H1 (cell line): ENCODE data around the gene CHST10. TPM values are rescaled to one million over a fixed set of nuclear protein-coding genes. Genes with fewer than 3 reads are reported as not detected.

Experiments used
- ATF3 ChIP-seq: IDR thresholded peaks from 2 replicates; pipeline ENCODE4 v1.6.1; 2011; ENCODE audit warnings: low read depth, mild to moderate bottlenecking, low read length; ENCODE audit not compliant: insufficient read depth
- BACH1 ChIP-seq: IDR thresholded peaks from 2 replicates; pipeline ENCODE4 v1.6.1; 2012; ENCODE audit warnings: low read length, improper control_type of control experiment
- E2F6 ChIP-seq: IDR thresholded peaks from 2 replicates; pipeline ENCODE4 v1.6.1; 2012; ENCODE audit warnings: inconsistent platforms
- FOSL1 ChIP-seq: IDR thresholded peaks from 2 replicates; pipeline ENCODE4 v1.6.1; 2011; ENCODE audit warnings: mild to moderate bottlenecking, low read depth, low read length, moderate library complexity; ENCODE audit not compliant: insufficient read depth
- GTF2F1 ChIP-seq: IDR thresholded peaks from 2 replicates; pipeline ENCODE4 v1.6.1; 2012; ENCODE audit warnings: low read depth, low read length, improper control_type of control experiment, borderline replicate concordance
- KDM5A ChIP-seq: fragments of 200-600 bp; IDR thresholded peaks from 2 replicates; pipeline ENCODE4 v1.7.1; 2012; ENCODE audit warnings: mild to moderate bottlenecking, low read length, inconsistent platforms, mixed read lengths
- PHF8 ChIP-seq: fragments of 200-600 bp; sonication (generic); conservative IDR thresholded peaks from 2 replicates; pipeline ENCODE4 v1.7.1; 2012; ENCODE audit warnings: low read depth, mild to moderate bottlenecking, inconsistent platforms, low read length, moderate library complexity
- POLR2A ChIP-seq, 2 experiments: IDR thresholded peaks; 1 replicate in 1 of 2; 2 replicates in 1 of 2; pipeline ENCODE4 v1.6.1; 2011; ENCODE audit warnings: low read depth in 2 of 2, low read length in 2 of 2, mild to moderate bottlenecking in 2 of 2; ENCODE audit errors: control extremely low read depth in 1 of 2
- SIX5 ChIP-seq: IDR thresholded peaks from 2 replicates; pipeline ENCODE4 v1.6.1; 2011; ENCODE audit warnings: mild to moderate bottlenecking, low read depth, low read length
- SUZ12 ChIP-seq: fragments of 200-600 bp; sonication (generic); IDR thresholded peaks from 2 replicates; pipeline ENCODE4 v1.6.1; 2012; ENCODE audit warnings: mild to moderate bottlenecking, inconsistent platforms, low read length, moderate library complexity, mixed read lengths
- TAF1 ChIP-seq: IDR thresholded peaks from 2 replicates; pipeline ENCODE4 v1.6.1; 2011; ENCODE audit warnings: mild to moderate bottlenecking, low read depth, low read length
- polyA plus RNA-seq, 7 experiments: library from polyadenylated mRNA; depleted of rRNA in 3 of 7; stranded (reverse) in 5 of 7; unstranded in 2 of 7; fragments of >200 nt in 5 of 7; fragments of 200-250 nt in 2 of 7; gene quantifications; 1 replicate in 5 of 7; 2 replicates in 1 of 7; 4 replicates in 1 of 7; pipeline versions ENCODE4 v1.2.1 to v1.2.3, GENCODE V29; 2011 to 2013; ENCODE audit warnings: missing spikeins in 2 of 7, mixed read lengths in 2 of 7
- total RNA-seq: library from RNA; stranded (reverse); fragmentation: NEBNext Ultra II Directional; extraction: Animal tissue kit (Norgen Biotek cat#: 25700); gene quantifications from 2 replicates; pipeline ENCODE4 v1.2.1, GENCODE V29; 2021

Gene CHST10
- total and polyA plus RNA-seq, 2 of the 8 experiments (the other 6 are each of a cell fraction or from before 2014, with no cell fraction given), result 27.3 to 29.1 TPM

DNA sequence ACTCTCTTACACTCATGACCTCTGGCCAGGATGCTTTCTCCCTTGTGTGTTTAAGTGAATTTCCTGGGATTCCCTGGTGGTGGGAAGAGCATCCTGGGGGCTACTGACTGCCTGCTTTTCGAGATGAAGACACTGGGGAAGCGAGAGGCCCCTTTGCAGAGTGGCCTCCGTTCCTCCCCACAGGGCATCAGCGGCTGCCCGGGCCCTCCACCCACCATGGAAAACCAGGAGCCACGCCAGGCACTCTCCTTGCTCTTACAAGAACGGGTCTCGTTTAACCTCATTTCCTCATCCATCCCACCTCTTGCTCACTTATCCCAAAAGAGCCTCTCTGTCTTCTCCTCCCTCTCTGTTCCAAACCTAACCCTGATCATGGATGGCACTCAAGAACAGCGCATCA lies 17.8 kb downstream of the CHST10 start (continued):
- no peak for TF ChIP-seq E2F6
- TF ChIP-seq GTF2F1, result no peak
- TF ChIP-seq FOSL1, result no peak
- TF ChIP-seq SUZ12, result no peak
- TF ChIP-seq ATF3, result no peak
- TF ChIP-seq TAF1, result no peak
- TF ChIP-seq KDM5A, result no peak
- no peak for TF ChIP-seq PHF8
- no peak for TF ChIP-seq BACH1
- no peak for TF ChIP-seq POLR2A (IDR thresholded peaks at IDR 0.05; ENCODE audit: control extremely low read depth in 1 of 2, low read depth in 2 of 2, low read length in 2 of 2)
- TF ChIP-seq SIX5, result no peak
